Right kidney (tissue), 1 donor: ENCODE measurements around the gene WDTC1.

Source experiments
- DNase-seq: peaks from one replicate; pipeline ENCODE4 v3.0.0-alpha.2; 2016

WDTC1 gene

GRCh38 chr1:27301052-27301422, 66.6 kb downstream of the WDTC1 start:
- no peak for DNase-seq

GRCh38 chr1:27301582-27302199, 67.3 kb downstream of the WDTC1 start:
- DNase-seq, result no peak

GRCh38 chr1:27302612-27303011, 68.2 kb downstream of the WDTC1 start:
- no peak for DNase-seq

- no peak for DNase-seq
Measured at GRCh38 chr1:27303509-27303908, 69.1 kb downstream of the WDTC1 start.

- no peak for DNase-seq
Measured at GRCh38 chr1:27306071-27306470, 71.6 kb downstream of the WDTC1 start.

GRCh38 chr1:27306892-27307761, 72.7 kb downstream of the WDTC1 start:
- peak; percentile 51 for DNase-seq

- DNase-seq, result no peak
Measured at GRCh38 chr1:27307874-27308598, 73.6 kb downstream of the WDTC1 start.

- no peak for DNase-seq
Measured at GRCh38 chr1:27314169-27314568, 79.7 kb downstream of the WDTC1 start.

- DNase-seq, result no peak
Measured at GRCh38 chr1:27314737-27315136, 80.3 kb downstream of the WDTC1 start.

- DNase-seq, result no peak
Measured at GRCh38 chr1:27316860-27317259, 82.4 kb downstream of the WDTC1 start.

- no peak for DNase-seq
Measured at GRCh38 chr1:27318136-27318535, 83.7 kb downstream of the WDTC1 start.

- no peak for DNase-seq
Measured at GRCh38 chr1:27318596-27318995, 84.2 kb downstream of the WDTC1 start.

- DNase-seq, result peak; percentile 93
Measured at GRCh38 chr1:27321813-27322568, 87.6 kb downstream of the WDTC1 start, which contains the start of gene TMEM222. Gene TMEM222 (plus strand): TSS chr1:27322163. CDS start chr1:27322198, 35 bp downstream.

GRCh38 chr1:27322569-27323240, 88.3 kb downstream of the WDTC1 start:
- no peak for DNase-seq

GRCh38 chr1:27325286-27325685, 90.9 kb downstream of the WDTC1 start:
- no peak for DNase-seq

- no peak for DNase-seq
Measured at GRCh38 chr1:27327964-27328363, 93.5 kb downstream of the WDTC1 start.

GRCh38 chr1:27330786-27331185, 96.4 kb downstream of the WDTC1 start:
- DNase-seq, result no peak

- DNase-seq, result no peak
Measured at GRCh38 chr1:27331426-27331825, 97.0 kb downstream of the WDTC1 start.

GRCh38 chr1:27331922-27332321, 97.5 kb downstream of the WDTC1 start:
- DNase-seq, result no peak

GRCh38 chr1:27332536-27333281, 98.3 kb downstream of the WDTC1 start:
- DNase-seq, result no peak

GRCh38 chr1:27333717-27334279, 99.4 kb downstream of the WDTC1 start:
- no peak for DNase-seq
